GM18517 (cell line): ENCODE data around the gene NACC2.
"Not testable (repeated sequence)": the region's sequence is repeated elsewhere in the genome, so short reads cannot be mapped to it uniquely, and the experiment has no call there.

Source experiments
- ATAC-seq: cut with Tn5 transposase; IDR thresholded peaks from one replicate; pipeline ENCODE4 v1.9.1; 2021; ENCODE audit warnings: mild to moderate bottlenecking, moderate library complexity; ENCODE audit not compliant: unreplicated experiment

NACC2 gene

DNA sequence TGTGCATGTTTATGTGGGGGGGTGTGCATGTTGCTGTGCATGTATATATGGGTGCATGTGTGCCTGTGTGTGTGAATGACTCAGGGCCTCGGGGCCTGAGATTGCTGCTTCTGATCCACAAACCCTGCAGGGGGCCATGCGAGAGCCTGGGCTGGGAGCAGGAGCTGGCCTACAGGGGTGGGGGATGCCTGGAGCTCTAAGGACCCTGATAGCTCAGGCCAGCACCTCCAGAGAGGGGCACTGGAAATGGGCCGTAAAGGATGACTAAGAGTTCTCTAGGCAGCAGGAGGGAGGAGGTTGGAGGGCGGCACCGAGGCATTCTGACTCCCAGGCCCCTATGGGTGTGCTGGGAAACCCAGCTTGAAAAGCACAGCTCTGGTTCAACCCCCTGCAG is 127.0 kb downstream of the NACC2 start:
- ATAC-seq = no peak

DNA sequence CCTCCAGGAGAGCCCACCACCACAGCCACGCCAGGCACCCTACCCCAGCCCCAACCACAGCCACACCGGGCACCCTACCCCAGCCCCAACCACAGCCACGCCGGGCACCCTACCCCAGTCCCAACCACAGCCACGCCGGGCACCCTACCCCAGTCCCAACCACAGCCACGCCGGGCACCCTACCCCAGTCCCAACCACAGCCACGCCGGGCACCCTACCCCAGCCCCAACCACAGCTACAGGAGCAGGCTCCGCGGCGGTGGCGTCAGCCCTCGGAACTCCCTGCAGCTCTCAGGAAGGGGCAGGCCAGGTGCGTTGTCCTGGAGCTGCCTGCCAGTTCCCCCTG is 128.2 kb downstream of the NACC2 start:
- not testable (repeated sequence) for ATAC-seq

DNA sequence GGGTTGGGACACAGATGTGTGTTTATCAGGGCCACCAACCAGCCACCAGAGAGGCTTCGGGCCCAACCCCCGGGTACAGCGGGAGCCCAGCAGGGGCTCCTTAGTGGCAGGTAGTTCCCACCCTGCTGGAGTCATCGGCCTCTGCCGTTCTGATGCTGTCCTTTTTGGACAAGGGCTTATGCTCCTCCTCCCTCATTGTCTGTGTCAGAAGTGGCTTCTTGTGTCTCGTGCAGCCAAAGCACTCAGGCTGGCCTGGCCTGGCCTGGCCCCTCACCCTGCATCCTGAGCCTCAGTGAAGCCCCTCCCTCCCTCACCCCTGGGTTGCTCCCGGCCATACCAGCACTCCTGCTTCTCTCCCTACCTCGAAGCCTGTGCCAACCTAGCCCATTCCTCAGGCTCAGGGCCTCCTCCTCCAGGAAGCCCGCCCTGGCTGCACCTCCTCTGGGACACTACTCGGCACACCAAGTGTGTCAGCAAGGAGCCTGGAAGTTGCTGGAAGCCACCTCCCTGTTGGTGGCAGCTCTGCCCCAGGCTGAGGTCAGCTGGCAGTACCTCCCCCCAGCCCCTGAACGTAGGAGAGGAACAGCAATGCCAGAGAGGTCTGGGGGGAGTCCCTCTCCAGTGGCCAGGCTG is 129.8 kb downstream of the NACC2 start:
- no peak for ATAC-seq

DNA sequence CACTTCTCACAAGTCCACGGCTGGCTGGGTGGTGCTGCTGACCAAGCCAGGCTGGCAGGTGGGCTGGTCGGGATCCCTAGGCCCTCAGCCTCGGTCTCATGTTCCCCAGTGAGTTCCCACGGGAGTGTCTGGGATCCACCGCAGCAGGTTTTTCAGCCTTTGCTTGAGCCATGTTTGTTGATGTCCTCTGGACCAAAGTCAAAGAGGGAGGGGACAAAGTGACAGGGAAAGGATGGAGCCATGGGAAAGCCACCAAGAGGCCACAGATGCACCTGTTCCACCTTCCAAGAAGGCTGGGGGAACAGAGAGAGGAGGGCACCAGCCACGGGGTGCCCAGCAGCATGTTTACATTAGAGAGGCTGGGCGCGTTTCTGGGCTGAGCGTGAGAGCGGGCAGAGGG is 131.2 kb downstream of the NACC2 start:
- ATAC-seq = no peak

DNA sequence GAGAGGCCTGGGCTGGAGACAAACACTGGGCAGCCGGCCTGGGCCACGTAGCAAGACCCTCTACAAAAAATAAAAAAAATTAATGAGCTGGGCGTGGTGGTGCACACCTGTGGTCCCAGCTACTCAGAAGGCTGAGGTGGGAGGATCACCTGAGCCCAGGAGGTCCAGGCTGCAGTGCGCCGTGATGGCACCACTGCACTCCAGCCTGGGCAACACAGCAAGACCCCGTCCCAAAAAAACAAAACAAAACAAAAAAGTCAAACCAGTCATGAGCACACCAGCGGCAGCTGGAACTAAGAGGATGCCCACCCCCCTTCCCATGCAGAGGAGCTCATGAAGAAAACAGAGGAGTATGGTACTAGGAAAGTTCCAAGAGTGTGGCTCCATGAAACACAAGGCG is 131.8 kb downstream of the NACC2 start:
- no peak for ATAC-seq

DNA sequence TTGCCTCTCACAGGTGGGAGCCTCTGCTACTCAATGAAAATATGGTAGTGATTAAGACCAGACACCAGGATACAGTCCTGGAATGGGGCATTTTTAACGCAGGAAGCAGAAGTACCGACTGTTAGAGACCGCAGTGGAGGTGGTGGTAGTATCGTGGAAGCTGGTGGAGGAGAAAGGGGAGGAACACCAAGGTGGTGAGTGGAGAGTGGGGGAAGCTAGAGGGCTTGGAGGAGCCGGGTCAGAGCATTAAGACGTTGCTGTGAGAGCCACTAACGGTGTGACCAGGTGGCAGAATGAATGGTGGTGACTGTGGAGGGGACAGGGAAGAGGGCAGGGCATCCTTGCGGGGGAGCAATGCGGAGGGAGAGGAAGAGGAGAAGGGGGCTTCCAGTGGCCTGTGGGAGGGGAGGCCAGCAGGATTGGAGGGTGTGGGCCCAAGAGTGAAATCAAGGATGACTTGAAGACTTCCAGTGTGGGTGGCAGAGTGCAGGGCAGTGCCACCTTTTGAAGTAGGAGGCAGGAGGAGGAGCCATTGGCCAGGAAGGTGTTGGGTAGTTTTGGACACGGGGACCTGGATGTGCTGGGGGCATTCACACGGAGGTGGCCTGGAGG is 132.3 kb downstream of the NACC2 start:
- no peak for ATAC-seq

DNA sequence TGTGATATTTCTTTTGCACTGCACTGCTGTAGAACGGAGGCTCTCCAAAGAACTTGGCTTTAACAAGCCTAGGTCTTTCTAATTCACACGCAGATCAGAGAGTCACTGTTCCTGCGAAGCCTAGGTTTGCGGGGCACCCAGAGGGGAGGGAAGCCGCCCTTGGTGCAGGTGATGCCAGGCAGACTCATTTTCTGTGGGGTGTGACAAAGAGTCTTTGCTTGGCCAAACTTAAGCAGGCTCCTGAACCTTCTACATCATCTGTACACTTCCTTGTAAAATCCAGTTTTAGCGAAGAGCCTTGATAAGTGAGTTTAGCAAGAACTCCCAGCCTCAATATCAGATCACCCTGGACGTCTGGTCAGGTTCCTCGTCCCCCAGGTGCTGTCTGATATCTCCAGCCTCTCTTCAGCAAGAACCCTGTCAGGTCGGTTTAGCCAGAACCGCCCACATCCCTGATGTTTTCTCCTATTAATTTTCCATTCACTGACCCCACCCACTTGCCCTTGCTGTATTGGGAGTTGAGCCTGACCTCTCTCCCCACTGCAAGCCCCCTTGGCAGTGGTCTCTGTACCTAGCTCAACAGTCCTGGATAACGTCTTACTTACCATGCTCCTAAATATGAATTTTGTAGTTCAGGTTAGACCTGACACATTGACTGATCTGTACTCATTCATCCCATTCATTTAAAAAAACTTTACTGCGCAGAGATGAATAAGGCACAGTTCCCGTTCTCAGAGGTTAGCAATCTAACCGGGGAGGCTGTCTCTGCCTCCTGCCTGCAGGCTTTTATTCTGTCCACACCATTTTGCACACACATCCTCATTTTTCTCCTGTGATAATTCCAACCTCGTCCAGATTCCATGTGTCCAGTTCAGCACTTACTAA is 133.0 kb downstream of the NACC2 start:
- ATAC-seq = no peak

DNA sequence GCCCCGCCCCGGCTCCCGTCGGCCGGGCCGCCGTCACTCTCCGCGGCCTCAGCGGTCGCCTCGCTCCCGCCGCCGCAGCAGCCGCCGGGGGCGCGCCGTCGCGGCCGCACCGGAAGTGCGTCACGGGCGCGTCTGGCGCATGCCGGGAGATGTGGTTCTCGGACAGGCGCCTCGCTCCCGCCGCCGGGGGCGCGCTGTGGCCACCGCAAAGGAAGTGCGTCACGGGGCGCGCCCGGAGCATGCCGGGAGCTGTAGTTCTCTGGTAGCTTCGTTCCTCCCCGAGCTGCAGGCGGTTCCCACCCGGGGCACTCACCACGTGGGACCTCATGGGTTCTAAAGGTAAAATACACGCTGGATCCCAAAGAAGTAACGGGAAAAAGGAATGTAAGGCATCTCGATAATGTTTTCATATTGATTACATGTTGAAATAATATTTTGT is 133.8 kb downstream of the NACC2 start, which contains the start of gene UBAC1:
Gene UBAC1 (minus strand): TSS at position 97 of the 439 bp plus-strand sequence. CDS start 211 bp downstream, outside the sequence.
- ATAC-seq = peak; percentile 89

DNA sequence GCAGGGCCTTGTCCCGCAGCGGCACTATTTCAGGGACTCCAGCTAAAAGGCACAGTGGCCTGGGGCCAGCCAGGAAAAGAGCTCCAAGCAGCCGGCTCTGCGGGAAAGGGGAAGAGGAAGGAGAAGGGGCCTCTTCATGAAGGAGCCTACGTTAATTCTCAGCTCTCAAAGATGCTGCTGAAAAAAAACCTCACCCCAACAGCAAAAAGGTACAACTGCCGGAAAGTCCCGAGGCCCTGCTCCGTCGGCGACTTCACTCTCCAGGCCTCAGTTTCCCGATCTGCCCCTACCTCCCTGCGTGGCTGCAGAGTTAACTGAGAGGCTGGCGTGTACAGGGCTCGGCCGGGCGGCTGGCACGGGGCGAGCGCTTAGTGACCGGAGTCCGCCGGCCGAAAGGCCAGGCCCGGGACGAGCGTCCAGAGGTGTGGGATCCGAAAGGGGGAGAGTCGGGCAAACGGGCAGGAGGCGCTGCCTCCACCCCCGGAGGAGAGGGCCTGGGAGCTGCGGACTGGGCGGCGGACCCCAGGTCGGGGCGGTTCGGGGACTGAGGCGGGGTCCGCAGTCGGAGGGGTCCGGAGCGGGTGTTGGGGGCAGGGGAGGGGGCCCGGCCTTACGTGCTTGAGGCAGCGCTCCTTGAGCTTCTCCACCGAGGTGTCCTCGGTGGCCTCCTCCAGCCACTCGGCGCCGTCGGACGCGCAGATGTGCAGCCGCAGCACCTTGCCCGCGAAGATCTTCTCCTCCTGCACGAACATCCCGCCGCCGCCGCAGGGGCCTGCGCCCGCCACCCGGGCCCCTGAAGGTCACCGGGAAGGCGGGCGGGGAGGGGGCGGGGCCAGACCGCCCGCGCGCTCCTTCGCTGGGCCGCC is 134.4 kb downstream of the NACC2 start:
- ATAC-seq = peak; percentile 14

DNA sequence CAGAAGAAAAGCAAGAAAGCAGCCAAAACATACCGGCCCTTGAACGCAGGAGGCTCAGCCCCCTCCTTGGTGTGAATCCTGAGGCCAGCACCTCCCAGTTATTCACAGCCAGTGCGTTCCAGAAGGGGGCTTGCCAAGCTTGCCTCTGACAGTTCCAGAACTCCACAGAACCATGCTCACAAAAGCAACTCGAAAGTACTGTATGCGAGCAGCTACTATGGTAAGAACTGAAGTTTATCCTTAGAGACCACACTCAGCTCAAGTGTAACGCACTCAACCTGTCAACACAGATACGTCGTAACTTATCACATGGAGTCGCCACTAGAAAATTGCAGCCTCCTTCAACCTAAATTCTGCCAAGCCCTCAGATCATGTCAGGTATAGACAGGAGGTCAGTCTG is 135.3 kb downstream of the NACC2 start:
- no peak for ATAC-seq

DNA sequence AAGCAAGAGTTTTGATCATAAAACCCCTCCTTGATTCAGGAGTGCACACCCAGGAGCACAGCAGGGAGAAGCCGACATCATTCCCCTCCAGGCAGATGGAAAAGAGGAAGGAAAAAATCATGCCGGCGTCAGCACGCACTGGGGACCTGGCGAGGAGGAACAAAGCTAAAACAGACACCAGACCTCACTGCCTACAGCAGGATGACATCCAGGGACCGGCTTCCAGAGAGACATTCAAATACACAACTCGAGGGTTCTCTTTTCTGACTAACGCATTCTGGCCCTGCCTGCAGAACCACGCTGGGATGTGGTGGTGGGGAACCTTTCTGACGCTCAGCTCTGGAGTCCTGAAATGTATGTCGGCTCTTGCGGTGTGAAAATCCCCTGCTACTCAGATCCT is 136.6 kb downstream of the NACC2 start:
- no peak for ATAC-seq

DNA sequence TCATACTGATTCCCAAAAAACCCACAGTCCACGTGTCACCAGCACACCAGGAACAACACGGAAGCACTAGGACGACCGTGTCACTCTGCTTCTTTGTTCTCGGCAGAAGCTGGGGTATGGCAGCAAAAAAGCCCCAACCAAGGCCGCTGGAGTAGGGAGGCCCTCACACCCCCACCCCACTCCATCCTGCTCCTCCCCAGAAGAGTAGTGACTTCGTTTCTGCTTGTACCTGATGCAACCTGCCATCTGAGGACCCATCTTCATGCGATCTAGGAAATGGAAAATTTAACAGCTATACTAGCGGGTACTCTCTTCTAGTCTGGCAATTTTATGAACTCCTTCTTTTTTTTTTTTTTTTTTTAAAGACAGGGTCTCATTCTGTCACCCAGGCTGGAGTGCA is 137.7 kb downstream of the NACC2 start:
- ATAC-seq = no peak

DNA sequence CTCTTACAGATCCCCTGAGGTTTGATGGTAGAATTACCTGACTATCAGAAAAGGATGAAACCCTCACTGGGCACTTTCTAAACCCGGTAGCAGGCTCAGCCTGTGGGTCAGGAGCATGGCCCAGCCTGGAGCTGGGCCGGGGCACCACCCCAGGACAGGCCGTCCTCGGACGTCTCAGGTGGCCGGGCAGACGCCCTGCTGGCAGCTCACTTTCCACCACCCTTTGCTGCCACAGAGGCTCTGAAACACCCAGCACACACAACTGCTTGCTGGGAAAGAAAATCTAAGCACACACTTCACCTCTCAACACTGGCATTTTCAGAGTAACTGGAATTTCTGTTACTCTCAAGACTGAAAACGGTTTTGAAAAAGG is 138.3 kb downstream of the NACC2 start:
- no peak for ATAC-seq
